GM21447 (cell line): ENCODE data around the gene MIA2.
"Not testable (repeated sequence)": the region's sequence is repeated elsewhere in the genome, so short reads cannot be mapped to it uniquely, and the experiment has no call there.

Source experiments
- ATAC-seq: cut with Tn5 transposase; IDR thresholded peaks from one replicate; pipeline ENCODE4 v1.9.1; 2021; ENCODE audit not compliant: unreplicated experiment

MIA2 gene

DNA sequence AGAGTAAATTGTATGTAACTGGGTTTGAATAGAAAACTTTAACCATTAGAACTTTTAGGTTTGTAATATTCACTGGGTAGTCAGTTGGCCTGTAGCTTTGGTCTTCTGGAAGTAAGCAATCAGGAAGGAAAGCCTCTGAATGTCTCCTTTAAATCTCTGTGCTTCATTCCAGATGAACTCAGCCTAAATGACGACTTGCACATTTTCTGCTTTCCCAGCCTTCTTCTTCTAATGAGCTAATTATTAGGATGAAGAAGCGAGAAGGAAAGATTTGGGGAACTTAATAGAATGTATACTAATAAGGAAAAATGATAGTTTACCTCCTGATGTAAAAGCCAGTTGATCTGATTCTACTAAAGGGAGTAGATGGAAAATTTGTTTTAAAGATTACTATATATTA lies 90.4 kb downstream of the MIA2 start:
- ATAC-seq = no peak

DNA sequence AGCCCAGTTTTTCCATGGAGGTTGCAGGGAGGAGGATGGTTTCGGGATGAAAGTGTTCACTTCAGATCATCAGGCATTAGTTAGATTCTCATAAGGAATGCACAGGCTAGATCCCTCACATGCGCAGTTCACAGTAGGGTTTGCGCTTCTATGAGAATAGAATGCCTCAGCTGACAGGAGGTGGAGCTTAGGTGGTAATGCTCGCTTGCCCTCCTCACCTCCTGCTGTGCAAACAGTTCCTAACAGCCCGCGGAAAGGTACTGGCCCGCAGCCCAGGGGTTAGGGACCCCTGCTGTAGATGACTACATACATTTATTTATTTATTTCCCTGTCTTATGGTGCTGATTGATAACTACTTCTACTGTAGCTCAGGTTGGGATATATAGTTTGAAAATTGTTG lies 105.3 kb downstream of the MIA2 start:
- no peak for ATAC-seq

DNA sequence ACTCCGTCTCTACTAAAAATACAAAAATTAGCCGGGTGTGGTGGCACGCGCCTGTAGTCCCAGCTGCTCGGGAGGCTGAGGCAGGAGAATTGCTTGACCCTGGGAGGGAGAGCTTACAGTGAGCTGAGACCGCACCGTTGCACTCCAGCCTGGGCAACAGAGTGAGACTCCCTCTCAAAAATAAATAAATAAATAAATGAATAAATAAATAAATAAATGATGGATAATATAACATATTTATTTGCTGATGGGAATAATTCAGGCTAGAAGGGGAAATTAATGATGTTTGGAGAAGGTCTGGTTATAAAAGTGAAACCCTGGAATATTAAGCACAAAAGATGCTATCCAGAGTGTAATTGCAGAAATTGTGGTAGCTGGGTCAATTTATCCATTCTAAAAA lies 107.4 kb downstream of the MIA2 start:
- ATAC-seq = not testable (repeated sequence)

DNA sequence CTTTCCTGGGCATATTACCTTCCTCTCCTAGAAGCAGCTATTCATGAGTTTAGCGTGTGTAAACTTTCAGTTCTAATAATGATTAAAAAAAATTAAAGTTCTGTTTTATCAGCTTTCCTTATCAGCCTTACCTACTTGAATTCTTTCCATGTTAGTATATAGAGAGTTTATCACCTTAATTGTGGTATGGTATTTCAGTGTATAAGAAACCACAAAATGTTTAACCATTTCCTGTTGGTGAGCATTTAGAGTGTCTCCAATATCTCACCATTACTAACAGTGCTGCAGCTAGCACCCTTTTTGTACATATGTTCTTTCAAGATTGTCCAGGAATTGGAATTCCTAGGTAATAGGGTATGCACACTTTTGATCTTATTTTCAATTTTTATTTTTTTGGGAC lies 109.1 kb downstream of the MIA2 start:
- ATAC-seq = no peak

DNA sequence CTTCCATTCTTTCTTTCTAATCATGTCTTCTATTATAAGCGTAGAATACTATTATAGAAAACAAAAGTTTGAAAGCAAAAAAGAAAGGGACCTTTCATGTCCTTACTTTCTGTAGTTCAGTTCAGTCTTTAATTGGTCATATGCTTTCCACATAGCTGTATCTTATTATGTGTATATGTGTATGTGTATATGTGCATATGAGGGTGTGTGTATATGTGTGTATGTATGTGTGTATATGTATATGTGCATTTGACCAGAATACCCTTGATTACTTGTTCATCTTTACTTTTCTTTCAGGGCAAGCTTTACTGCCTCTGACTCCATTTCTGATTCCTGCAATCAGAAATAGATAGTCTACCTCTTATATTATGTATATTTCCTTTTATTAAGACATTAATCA lies 109.9 kb downstream of the MIA2 start:
- ATAC-seq = no peak

DNA sequence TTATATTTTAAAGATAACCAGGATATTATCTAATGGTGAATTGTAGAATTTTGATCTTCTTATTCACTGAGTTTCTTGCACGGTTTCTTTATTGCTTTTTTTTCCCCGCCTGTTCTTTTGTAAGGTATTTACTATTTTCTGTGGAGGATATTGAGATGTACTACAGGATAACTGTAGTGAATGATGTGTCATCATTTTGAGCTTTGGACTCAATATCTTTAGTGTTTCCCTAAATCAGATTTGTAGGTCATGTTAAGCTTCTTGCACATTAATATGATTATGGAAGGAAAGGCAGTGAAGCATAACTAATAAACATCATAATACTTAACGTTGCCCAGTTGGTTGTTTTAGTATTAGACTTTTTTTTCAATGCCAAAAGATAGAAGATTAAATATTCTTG lies 117.2 kb downstream of the MIA2 start:
- ATAC-seq = no peak

DNA sequence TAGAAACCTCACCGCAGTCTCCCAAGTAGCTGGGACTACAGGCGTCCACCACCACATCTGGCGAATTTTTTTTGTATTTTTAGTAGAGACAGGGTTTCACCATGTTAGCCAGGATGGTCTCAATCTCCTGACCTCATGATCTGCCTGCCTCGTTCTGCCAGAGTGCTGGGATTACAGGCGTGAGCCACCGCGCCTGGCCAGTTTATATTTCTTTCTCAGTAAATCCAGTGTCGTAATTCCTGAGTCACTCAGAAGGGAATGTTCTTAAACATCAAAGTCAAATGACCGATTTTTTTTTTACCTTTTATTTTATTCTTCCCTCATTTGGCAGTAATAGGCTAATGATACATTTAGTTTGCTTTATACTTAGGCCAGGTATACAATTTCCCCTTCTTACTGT lies 118.0 kb downstream of the MIA2 start:
- no peak for ATAC-seq

DNA sequence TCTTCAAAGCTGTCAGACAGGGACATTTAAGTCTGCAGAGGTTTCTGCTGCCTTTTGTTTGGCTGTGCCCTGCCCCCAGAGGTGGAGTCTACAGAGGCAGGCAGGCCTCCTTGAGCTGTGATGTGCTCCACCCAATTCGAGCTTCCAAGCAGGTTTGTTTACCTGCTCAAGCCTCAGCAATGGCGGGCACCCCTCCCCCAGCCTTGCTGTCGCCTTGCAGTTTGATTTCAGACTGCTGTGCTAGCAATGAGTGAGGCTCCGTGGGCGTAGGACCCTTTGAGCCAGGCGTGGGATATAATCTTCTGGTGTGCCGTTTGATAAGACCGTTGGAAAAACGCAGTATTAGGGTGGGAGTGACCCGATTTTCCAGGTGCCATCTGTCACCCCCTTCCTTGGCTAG lies 125.4 kb downstream of the MIA2 start:
- not testable (repeated sequence) for ATAC-seq

DNA sequence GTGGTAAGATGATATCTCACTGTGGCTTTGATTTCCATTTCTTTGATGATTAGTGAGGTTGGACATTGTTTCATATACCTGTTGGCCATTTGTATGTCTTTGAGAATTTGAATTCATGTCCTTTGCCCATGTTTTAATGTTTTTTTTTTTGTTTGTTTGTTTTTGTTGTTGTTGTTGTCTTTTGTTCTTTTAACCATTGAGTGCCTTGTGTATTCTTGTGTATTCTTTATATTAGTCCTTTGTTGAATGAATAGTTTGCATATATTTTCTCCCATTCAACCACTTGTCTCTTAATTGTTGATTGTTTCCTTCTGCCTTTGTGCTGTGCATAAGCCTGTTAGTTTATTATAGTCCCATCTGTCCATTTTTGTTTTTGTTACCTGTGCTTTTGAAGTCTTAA lies 126.6 kb downstream of the MIA2 start:
- no peak for ATAC-seq

DNA sequence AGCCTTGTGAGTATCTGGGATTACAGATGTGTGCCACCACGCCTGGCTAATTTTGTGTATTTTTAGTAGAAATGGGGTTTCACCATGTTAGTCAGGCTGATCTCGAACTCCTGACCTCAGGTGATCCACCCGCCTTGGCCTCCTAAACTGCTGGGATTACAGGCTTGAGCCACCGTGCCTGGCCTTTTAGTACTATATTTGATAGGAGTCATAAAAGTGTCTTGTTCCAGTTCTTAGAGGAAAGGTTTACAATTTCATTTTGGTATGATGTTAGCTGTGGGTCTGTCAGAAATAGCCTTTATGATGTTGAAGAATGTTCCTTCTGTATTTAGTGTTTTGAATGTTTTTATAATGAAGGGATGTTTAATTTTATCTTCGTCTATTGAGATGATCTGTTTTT lies 127.8 kb downstream of the MIA2 start:
- not testable (repeated sequence) for ATAC-seq

DNA sequence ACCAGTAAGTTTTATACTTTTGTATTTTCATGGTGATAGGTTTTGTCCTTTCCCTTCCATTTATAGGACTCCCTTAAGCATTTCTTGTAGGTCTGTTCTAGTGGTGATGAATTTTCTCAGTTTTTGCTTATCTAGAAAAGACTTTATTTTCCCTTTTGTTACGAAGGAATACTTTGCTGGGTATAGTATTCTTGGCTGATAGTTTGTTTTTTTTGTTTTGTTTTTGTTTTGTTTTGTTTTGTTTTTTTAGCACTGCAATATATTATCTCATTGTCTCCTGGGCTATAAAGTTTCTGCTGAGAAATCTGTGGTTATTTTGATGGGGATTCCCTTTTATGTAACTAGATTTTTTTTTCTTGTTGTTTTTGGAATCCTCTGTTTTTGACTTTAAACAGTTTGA lies 130.8 kb downstream of the MIA2 start:
- ATAC-seq = no peak

DNA sequence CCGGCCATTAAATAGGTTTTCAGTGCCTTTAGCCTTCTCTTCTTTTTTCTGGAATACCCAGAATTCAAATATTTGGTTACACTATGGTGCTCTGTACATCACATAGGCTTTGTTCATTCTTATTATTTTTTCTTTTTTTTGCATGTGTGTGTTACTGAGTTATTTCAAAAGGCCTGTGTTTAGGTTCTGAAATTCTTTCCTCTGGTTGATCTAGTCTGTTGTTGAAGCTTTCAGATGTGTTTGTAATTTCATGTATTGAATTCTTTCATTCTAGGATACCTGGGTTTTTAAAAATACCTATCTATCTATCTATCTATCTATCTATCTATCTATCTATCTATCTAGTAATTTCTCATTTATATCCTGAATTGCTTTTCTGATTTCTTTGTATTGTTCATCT lies 131.6 kb downstream of the MIA2 start:
- no peak for ATAC-seq

DNA sequence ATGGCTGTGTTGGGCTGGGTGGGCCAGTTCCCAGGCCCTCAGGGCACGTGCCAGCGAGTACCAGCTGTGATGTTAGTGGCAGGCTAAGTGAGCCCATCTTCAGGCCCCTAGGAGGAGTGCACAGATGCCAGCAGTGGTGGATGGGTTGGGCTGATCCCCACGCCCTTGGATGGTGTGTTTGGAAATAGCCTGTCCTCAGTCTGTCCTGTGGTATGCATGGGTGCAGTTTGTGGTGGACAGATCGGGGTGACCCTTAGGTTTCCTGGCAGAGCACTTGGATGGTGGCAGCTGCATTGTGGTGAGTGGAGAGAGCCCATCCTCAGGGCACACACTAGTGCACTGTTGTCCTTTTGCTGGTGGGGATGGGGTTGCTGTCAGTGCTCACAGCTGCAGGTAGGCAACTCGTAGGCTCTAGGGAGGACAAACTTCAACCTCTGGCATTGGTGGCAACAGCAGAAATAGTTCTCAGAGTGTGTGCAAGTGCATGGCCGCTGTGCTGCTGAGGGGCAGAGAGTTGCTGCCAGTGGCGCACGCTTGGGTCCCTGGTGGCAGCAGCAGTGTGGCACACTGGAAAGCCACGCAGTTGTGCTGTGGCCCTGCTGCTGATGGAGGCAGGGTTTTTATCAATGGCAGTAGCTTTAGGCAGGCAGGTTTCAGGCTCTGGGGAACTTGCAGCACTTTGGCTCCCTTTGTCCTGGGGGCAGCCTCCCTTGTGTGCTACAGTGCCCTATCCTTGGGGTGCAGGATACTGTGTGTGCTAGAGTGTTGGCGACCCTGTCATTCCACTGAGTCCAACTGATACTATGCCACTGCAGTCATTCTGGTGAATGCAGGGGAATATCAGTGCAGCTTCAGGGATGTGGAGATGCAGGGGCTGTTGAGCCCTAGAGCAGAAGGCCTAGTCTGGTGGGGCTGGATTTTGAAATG lies 133.0 kb downstream of the MIA2 start:
- no peak for ATAC-seq

DNA sequence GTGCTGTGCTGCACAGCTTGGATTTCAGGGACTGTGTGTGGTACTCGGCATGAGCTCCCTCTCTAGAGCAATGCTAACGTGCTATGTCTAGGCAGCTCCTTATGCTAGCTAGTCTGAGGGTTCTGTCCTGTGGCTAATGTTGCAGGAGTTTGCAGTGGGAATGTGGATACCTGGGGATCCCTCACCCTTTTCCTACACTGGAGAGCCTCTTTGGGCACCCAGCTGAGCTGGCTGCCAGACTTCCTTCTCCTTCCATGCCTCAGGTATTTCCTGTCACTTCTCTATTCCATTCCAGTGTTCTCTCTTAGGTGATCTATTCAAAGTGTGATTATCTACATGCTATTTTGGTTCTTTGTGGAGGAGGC lies 133.7 kb downstream of the MIA2 start:
- ATAC-seq = no peak

DNA sequence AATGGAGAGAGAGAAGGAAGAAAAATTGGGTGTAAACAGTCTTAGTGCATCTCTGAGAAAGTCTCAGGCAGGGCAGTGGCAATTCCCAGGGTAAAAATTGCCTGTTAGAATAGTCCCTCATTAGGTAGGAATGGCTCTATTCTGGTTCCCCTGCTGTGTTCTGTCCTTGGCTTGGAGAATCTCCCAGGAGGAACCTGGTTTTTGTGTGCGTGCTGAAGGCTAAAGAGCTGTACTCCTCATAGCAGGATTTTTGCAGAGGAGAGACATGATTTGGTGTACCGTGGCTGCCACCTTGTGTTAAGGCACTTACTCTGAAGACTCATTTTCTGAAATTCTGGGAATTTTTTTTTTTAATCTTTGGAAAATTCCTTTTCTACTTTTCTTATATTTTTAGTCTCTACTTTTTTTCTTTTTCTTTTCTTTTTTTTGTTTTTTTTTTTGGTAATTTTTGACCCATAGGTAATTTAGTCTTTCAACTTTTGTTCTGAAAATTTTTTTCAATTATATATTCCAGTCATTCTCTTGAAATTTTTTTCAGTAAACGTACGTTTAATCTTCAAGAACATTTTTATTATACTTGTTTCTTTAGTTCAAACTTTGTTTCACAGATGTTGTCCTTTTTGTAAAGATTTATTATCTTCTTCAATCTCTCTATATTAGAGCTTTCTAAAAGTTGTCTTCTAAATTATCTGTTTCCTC lies 134.7 kb downstream of the MIA2 start:
- ATAC-seq = no peak

DNA sequence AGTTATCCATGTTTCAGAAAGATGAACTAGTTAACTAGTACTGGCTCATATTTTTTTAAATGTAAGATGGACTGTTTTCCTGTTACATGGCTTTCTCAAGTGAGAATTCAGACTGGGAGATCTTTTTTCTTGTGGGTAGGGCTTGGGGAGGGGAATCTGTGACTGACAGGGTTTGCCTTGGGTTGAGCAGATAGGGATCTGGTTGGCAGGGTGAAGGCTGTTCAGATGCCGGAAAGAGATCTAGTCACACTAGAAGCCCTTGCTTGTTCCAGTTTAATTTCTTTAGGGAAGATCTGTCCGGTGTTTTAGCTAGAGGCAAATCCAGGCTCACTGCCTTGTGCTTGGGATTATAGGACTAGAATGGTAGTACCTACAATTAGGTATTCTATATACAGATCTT lies 135.3 kb downstream of the MIA2 start:
- ATAC-seq = no peak

DNA sequence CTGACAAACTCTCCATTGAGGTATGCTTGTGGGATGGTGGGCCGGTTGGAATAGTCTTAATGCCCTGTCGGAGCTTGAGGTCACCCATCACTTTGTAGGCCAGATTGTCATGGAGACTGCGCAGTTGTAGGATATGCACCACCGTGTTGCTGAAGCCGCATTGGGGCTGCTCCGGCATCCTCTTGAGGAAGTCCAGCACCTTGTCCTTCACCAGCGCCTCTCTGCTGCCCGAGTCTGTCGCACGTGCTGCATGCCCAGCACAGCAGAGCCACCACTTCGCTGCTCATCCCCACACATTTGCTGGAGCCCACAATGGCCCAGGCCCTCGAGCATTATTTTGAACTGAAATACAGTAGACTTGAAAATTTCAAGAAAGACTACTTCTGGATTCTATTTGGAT lies 136.7 kb downstream of the MIA2 start:
- no peak for ATAC-seq

DNA sequence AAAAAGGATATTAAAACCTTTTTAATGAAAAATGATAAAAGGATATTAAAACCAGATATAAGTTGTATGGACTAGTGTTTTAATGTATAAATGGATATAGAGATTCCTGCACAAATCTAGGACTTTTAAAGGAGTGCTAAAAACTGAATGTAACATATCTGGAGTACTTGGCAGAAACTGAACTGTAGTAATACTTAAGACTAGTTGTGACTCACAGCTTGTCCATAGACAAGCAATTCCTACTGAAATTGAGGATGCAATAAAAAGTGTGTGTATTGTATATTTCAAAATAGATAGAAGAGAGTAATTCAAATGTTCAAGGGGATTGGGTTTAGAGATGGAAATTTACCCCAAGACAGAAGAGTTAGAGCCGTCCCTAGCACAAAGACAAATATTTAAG lies 138.9 kb downstream of the MIA2 start:
- no peak for ATAC-seq

DNA sequence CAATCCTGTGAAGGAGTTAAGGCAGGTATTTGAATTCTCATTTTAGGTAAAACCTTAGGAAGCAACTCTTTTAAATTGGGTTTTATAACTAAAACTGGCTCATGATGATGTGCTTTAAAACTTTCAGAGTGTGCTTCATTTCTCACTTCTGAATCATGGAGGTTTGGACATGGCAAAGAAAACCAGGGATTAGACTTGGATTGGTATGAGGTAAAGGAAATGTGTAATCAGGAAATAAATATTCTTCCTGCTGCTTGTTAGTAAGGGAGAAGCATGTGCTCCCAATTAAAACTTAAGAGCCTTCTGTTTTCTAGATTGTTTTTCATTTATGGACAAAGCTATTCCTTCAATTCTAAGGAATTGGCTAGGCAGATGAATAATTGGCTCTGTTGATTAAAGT lies 141.1 kb downstream of the MIA2 start:
- no peak for ATAC-seq

DNA sequence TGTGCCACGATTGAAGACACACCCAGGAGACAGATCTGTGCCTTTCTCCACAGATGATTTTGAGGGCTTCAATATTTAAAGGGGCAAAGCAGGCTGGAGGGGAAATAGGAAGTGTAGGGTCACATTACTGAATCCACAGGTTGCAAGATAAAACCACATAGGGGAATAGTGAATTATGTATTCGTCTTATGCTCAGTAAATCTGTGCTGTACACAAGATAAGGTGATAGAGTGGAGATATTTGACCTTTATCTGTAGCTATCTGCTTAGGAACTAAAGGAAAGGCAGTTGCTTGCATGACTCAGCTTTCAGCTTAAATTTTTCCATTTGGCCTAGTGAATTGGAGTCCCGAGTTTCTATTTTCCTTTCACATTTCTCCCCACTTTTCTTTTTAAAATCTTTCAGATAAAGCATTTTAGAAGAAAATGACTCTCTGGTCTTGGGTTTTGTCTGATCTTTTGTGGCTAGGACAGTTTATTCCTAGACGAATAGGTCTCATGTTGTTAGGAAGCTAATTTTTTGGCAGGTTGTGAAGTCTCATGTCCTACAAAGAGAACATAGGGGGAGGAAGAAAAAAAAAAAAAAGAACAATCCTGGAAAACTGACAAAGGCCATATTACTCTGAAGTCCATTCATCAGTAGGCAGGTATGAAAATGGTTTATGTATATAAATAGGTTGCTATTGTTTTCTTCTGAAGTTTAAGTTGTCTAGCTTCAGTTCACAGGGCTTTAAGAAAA lies 143.1 kb downstream of the MIA2 start:
- no peak for ATAC-seq

DNA sequence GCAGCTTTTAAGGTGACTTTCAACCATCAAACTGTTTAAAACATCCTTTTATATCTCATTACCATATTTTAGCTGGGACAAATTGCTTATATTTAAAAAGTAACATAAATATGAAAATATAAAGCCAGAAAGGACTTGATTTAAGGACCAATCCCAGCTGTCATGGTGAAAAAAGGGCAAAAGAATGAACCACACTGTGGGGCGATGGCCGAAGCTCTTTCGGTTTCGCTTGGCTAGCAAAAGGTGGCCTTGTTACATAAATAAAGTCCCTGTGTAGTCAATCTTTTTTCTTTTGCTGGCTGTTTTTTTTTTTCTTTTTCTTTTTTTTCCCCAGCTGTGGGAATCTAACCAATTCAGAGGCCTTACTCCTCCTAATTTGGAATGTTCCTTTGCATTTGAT lies 147.7 kb downstream of the MIA2 start:
- ATAC-seq = no peak

DNA sequence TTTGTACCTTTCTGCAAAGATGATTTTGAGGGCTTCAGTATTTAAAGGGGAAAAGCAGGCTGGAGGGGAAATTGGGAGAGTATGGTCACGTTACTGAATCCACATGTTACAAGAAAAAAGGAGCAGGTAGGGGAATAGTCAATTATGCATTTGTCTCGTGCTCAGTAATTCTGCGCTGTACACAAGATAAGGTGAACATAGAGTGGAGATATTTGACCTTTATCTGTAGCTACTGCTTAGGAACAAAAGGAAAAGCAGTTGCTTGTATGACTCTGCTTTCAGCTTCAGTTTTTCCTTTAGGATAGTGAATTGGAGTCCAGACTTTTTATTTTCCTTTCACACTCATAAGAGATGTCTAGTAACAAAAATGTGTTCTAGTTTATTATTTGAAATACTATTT lies 148.7 kb downstream of the MIA2 start:
- ATAC-seq = no peak
